SK-N-SH (cell line): ENCODE measurements around the gene UCP3. TPM values are rescaled to one million over a fixed set of nuclear protein-coding genes. Genes with fewer than 3 reads are reported as not detected.

Experiments
- CTCF ChIA-PET: fragments of 300-600, 350-600 bp; formaldehyde crosslinking; extraction: SDS; loops from one replicate; lab custom pipeline; 2021; lab: Yijun Ruan, JAX
- POLR2A ChIA-PET: fragments of 350-600 bp; sonication (Branson Sonifier 250); formaldehyde crosslinking; extraction: SDS; loops from one replicate; lab custom pipeline; 2020; ENCODE audit warnings: antibody characterized with exemption, inconsistent platforms; lab: Yijun Ruan, JAX
- DNase-seq: peaks from one replicate; pipeline ENCODE4 v3.0.0; 2012
- H2AFZ ChIP-seq: fragments of 200-600 bp; sonication (generic); 2 replicates; pipeline ENCODE4 v1.8.1; 2016; ENCODE audit warnings: antibody characterized with exemption, mild to moderate bottlenecking, low read depth
- H3F3A ChIP-seq: fragments of 200-600 bp; sonication (generic); replicated peaks from 2 replicates; pipeline ENCODE3; 2016; ENCODE audit warnings: antibody characterized with exemption, mild to moderate bottlenecking; ENCODE audit not compliant: insufficient read depth
- H3K27ac ChIP-seq, 2 experiments: fragments of 200-500 bp in 1 of 2; fragments of 200-600 bp in 1 of 2; sonication (Bioruptor generic) in 1 of 2; sonication (generic), shearing (Covaris generic) in 1 of 2; 2 replicates each; pipeline versions ENCODE4 v1.5.1 to v1.6.1; 2014 to 2016; ENCODE audit warnings: low read depth in 2 of 2, inconsistent platforms in 1 of 2, low read length in 1 of 2, mild to moderate bottlenecking in 1 of 2, mixed read lengths in 1 of 2
- H3K27me3 ChIP-seq: fragments of 200-600 bp; sonication (generic), shearing (Covaris generic); 2 replicates; pipeline ENCODE4 v1.6.1; 2016; ENCODE audit warnings: mixed run types; ENCODE audit not compliant: insufficient read depth
- H3K36me3 ChIP-seq, 2 experiments: fragments of 200-500 bp in 1 of 2; fragments of 200-600 bp in 1 of 2; sonication (Bioruptor generic) in 1 of 2; sonication (generic) in 1 of 2; replicated peaks in 1 of 2; 2 replicates each; pipeline versions ENCODE3 to v1.5.1; 2014 to 2016; ENCODE audit warnings: low read length in 1 of 2, mild to moderate bottlenecking in 1 of 2; ENCODE audit not compliant: insufficient read depth in 2 of 2, control insufficient read depth in 1 of 2
- H3K4me1 ChIP-seq, 2 experiments: fragments of 200-500 bp in 1 of 2; fragments of 200-600 bp in 1 of 2; sonication (Bioruptor generic) in 1 of 2; sonication (generic), shearing (Covaris generic) in 1 of 2; 2 replicates each; pipeline versions ENCODE4 v1.5.1 to v1.6.1; 2014 to 2016; ENCODE audit warnings: low read depth in 1 of 2, low read length in 1 of 2, mixed run types in 1 of 2; ENCODE audit not compliant: insufficient read depth in 2 of 2, control insufficient read depth in 1 of 2
- H3K4me2 ChIP-seq: fragments of 200-600 bp; sonication (generic), shearing (Covaris generic); 2 replicates; pipeline ENCODE4 v1.6.1; 2017; ENCODE audit warnings: mixed run types
- H3K4me3 ChIP-seq, 2 experiments: fragments of 200-500 bp in 1 of 2; fragments of 200-600 bp in 1 of 2; sonication (Bioruptor generic) in 1 of 2; sonication (generic), shearing (Covaris generic) in 1 of 2; 2 replicates each; pipeline versions ENCODE4 v1.5.1 to v1.8.1; 2014 to 2016; ENCODE audit warnings: low read depth in 2 of 2, inconsistent platforms in 1 of 2, low read length in 1 of 2, mild to moderate bottlenecking in 1 of 2, mixed read lengths in 1 of 2, moderate library complexity in 1 of 2
- H3K79me2 ChIP-seq: fragments of 200-600 bp; sonication (generic); 2 replicates; pipeline ENCODE4 v1.8.1; 2017; ENCODE audit warnings: mild to moderate bottlenecking; ENCODE audit not compliant: insufficient read depth
- H3K9ac ChIP-seq: fragments of 200-600 bp; sonication (generic); 2 replicates; pipeline ENCODE4 v1.6.1; 2017; ENCODE audit warnings: mixed run types
- H3K9me2 ChIP-seq: fragments of 200-600 bp; sonication (generic); 2 replicates; pipeline ENCODE4 v1.6.1; 2017; ENCODE audit warnings: mixed run types
- H3K9me3 ChIP-seq: fragments of 200-600 bp; sonication (generic); 2 replicates; pipeline ENCODE4 v1.6.1; 2017; ENCODE audit warnings: mixed run types, mild to moderate bottlenecking, moderate library complexity
- H4K20me1 ChIP-seq: fragments of 200-600 bp; sonication (generic); 2 replicates; pipeline ENCODE4 v1.6.1; 2017; ENCODE audit warnings: mild to moderate bottlenecking, mixed run types; ENCODE audit not compliant: insufficient read depth
- CHD2 ChIP-seq: fragments of 150-350 bp; IDR thresholded peaks from 2 replicates; pipeline ENCODE4 v1.6.1; 2018; ENCODE audit warnings: low read length; ENCODE audit not compliant: partially characterized antibody
- EZH2phosphoT487 ChIP-seq: fragments of 200-600 bp; sonication (generic); IDR thresholded peaks from 2 replicates; pipeline ENCODE4 v1.6.1; 2017; ENCODE audit warnings: low read depth, mixed run types, mild to moderate bottlenecking, antibody characterized with exemption, moderate library complexity, borderline replicate concordance
- FOSL2 ChIP-seq: IDR thresholded peaks from 2 replicates; pipeline ENCODE4 v1.4.0; 2012; ENCODE audit warnings: low read depth, mild to moderate bottlenecking, moderate library complexity, borderline replicate concordance
- GATA2 ChIP-seq: sonication (generic); formaldehyde crosslinking; IDR thresholded peaks from 2 replicates; pipeline ENCODE4 v1.5.0; 2020; ENCODE audit warnings: mild to moderate bottlenecking, missing genetic modification reagents
- MEF2A ChIP-seq: IDR thresholded peaks from 2 replicates; pipeline ENCODE4 v1.4.0; 2012; ENCODE audit warnings: low read depth, borderline replicate concordance
- NFIC ChIP-seq: IDR thresholded peaks from 2 replicates; pipeline ENCODE4 v1.4.0; 2012; ENCODE audit warnings: borderline replicate concordance
- NRF1 ChIP-seq: IDR thresholded peaks from 2 replicates; pipeline ENCODE4 v1.6.1; 2012; ENCODE audit warnings: low read depth, mild to moderate bottlenecking, low read length
- POLR2AphosphoS5 ChIP-seq: IDR thresholded peaks from 2 replicates; pipeline ENCODE4 v1.6.1; 2012; ENCODE audit warnings: low read depth, low read length
- RCOR1 ChIP-seq: fragments of 150-350 bp; IDR thresholded peaks from 2 replicates; pipeline ENCODE4 v1.6.1; 2017; ENCODE audit warnings: antibody characterized with exemption, low read length
- SIN3A ChIP-seq: IDR thresholded peaks from 2 replicates; pipeline ENCODE4 v1.6.1; 2012; ENCODE audit warnings: low read depth, mild to moderate bottlenecking, low read length, moderate library complexity, borderline replicate concordance
- SMC3 ChIP-seq: IDR thresholded peaks from 2 replicates; pipeline ENCODE4 v1.6.1; 2012; ENCODE audit warnings: low read depth, low read length, improper control_type of control experiment
- WGBS: methylation state at CpG from one replicate; pipeline ENCODE4 v1.1.6; 2017; ENCODE audit warnings: low lambda C conversion rate; 5-methylcytosine and 5-hydroxymethylcytosine counted together
- polyA plus RNA-seq, 3 experiments: library from polyadenylated mRNA; depleted of rRNA; stranded (reverse); fragments of >200 nt; gene quantifications; 2 replicates each; pipeline ENCODE4 v1.2.3, GENCODE V29; 2012
- TF ChIP-seq, protein P1 (sequence below): IDR thresholded peaks from 2 replicates; pipeline ENCODE4 v1.4.0; 2012; ENCODE audit warnings: low read depth
- TF ChIP-seq, protein P2 (sequence below): IDR thresholded peaks from 2 replicates; pipeline ENCODE4 v1.6.1; 2012; ENCODE audit warnings: mild to moderate bottlenecking, low read depth, low read length, moderate library complexity

Gene UCP3
- polyA plus RNA-seq, 1 of the 3 experiments (the other 2 are of a cell fraction): 1.2 TPM

DNA sequence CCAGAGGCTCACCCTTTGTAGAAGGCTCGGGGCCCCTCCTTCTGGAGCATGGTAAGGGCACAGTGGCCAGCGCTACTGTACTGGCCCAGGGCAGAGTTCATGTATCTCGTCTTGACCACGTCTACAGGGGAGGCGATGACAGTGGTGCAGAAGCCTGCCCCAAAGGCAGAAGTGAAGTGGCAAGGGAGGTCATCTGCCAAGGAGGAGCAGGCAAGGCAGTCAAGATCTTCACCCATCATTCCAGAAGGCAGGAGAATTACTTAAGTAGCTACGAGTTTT is 33.5 kb downstream of the UCP3 start:
- no peak overlapping the region for H3K27ac ChIP-seq
- H3K27me3 ChIP-seq: no peaks in the 10 kb centered on the region
- CTCF ChIA-PET: interaction anchor here (1.0 kb wide), 1 partner anchor 9 kb away, joined by 3 read pairs; no protein-coding TSS in a partner anchor
- no peak overlapping the region for H2AFZ ChIP-seq
- H3K9ac ChIP-seq: no peak overlapping the region
- peaks cover 3% of the 10 kb centered on the region for H3F3A ChIP-seq
- no peaks in the 10 kb centered on the region for H3K9me2 ChIP-seq
- H3K36me3 ChIP-seq: peaks cover 4 to 35% of the 10 kb centered on the region in 2 experiments
- POLR2A ChIA-PET: no interaction called here
- DNase-seq: no peak
- H3K4me2 ChIP-seq: no peak overlapping the region
- H3K79me2 ChIP-seq: no peaks in the 10 kb centered on the region
- 100% methylated on average over 1 of the region's 6 CpGs for WGBS
- peaks cover 0 to 4% of the 10 kb centered on the region in 2 experiments; a peak in 1 of 4 replicates for H3K4me1 ChIP-seq
- no peaks in the 10 kb centered on the region for H3K9me3 ChIP-seq
- H4K20me1 ChIP-seq: no peaks in the 10 kb centered on the region
- TF ChIP-seq EZH2phosphoT487 (no peak), SIN3A (no peak), GATA2 (CRISPR knock-in tag) (no peak), RCOR1 (no peak), SMC3 (no peak), CHD2 (no peak), POLR2AphosphoS5 (no peak), MEF2A (no peak), NFIC (no peak), FOSL2 (no peak), NRF1 (no peak)
- TF ChIP-seq, protein P1, sequence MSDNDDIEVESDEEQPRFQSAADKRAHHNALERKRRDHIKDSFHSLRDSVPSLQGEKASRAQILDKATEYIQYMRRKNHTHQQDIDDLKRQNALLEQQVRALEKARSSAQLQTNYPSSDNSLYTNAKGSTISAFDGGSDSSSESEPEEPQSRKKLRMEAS: no peak
- TF ChIP-seq, protein P2, sequence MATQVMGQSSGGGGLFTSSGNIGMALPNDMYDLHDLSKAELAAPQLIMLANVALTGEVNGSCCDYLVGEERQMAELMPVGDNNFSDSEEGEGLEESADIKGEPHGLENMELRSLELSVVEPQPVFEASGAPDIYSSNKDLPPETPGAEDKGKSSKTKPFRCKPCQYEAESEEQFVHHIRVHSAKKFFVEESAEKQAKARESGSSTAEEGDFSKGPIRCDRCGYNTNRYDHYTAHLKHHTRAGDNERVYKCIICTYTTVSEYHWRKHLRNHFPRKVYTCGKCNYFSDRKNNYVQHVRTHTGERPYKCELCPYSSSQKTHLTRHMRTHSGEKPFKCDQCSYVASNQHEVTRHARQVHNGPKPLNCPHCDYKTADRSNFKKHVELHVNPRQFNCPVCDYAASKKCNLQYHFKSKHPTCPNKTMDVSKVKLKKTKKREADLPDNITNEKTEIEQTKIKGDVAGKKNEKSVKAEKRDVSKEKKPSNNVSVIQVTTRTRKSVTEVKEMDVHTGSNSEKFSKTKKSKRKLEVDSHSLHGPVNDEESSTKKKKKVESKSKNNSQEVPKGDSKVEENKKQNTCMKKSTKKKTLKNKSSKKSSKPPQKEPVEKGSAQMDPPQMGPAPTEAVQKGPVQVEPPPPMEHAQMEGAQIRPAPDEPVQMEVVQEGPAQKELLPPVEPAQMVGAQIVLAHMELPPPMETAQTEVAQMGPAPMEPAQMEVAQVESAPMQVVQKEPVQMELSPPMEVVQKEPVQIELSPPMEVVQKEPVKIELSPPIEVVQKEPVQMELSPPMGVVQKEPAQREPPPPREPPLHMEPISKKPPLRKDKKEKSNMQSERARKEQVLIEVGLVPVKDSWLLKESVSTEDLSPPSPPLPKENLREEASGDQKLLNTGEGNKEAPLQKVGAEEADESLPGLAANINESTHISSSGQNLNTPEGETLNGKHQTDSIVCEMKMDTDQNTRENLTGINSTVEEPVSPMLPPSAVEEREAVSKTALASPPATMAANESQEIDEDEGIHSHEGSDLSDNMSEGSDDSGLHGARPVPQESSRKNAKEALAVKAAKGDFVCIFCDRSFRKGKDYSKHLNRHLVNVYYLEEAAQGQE: no peak
- TF ChIP-seq, all 33 proteins: peak for 0
- H3K4me3 ChIP-seq: no peak overlapping the region

DNA sequence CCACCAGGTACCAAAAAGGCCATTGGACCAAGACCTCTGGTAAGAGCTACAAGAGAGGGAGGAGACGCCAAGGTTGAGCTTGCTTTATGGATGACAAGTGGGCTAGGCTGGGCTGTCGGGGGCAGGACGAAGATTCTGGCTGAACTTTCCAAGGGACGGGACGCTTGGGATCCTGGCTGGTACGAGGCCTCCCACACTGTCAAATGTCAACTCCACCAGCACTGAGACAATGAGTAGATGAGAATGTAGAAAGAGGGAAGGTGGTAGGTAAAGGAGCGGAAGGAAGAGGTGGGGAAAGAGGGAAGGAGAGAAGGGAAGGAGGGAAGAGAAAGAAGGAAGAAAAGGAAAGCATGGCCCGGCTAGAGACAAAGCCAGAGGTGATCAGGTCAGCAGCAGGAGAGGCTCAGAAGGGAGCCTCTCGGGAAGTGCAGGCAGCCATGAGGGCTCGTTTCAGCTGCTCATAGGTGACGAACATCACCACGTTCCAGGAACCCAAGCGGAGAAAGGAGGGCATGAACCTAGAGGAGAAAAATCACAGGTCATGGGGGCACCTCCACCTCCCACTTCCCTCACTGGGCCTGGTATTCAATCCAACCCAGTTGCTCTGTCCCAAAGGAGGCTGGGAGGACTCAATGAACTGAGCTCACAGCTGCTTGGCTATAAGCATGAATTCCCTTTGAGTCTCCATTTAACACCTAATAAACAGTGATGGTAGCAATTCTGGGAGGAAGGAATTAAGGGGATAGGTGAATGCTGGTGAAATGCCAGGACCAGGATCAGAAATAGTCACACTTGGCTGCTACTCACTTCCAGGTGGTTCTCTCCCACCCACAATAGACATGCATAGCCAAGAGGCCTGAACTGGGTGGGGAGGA is 34.0 kb downstream of the UCP3 start:
- CTCF ChIA-PET: interaction anchor here (1.0 to 1.5 kb wide), 3 partner anchors 9 to 596 kb away, joined by 3 to 5 read pairs (median 3); no protein-coding TSS in a partner anchor
- POLR2A ChIA-PET: no interaction called here

More for the DNA sequence above, 34.0 kb downstream of the UCP3 start:
- Histone ChIP-seq H3K9me3 (no peaks in the 10 kb centered on the region), H3K9ac (no peak overlapping the region), H3K4me2 (no peak overlapping the region), H3K27ac (no peak overlapping the region), H3F3A (peaks cover 3% of the 10 kb centered on the region), H3K79me2 (no peaks in the 10 kb centered on the region), H3K27me3 (no peaks in the 10 kb centered on the region), H3K9me2 (no peaks in the 10 kb centered on the region), H2AFZ (no peak overlapping the region), H3K4me1 (peaks cover 0 to 3% of the 10 kb centered on the region in 2 experiments; a peak in 1 of 4 replicates), H3K4me3 (no peak overlapping the region), H3K36me3 (peaks cover 4 to 30% of the 10 kb centered on the region in 2 experiments), H4K20me1 (no peaks in the 10 kb centered on the region)
- 98% methylated on average over 13 of the region's 13 CpGs for WGBS
- no peak for DNase-seq
- no peak for TF ChIP-seq FOSL2
